ENCODE data around the gene DUSP1.

- no peak for TF ChIP-seq CTCF (conservative IDR thresholded peaks at IDR 0.05 in 1 of 2, IDR thresholded peaks at IDR 0.05 in 1 of 2; ENCODE audit: extremely low read depth in 1 of 2, insufficient read depth in 1 of 2, low read depth in 1 of 2, low read length in 2 of 2)
- TF ChIP-seq EZH2 (IDR thresholded peaks at IDR 0.05; ENCODE audit: borderline replicate concordance, low read length), result no peak
Measured at GRCh38 chr5:172763120-172763464, 7.9 kb downstream of the DUSP1 start.

Data from mammary epithelial cell (primary cell).